Dermis lymphatic vessel endothelial cell (primary cell): Measurements from ENCODE around the gene ZNF431. TPM values are rescaled to one million over a fixed set of nuclear protein-coding genes. Genes with fewer than 3 reads are reported as not detected.

Experiments used
- total RNA-seq: library from RNA; depleted of rRNA; stranded (reverse); fragments of >200 nt; gene quantifications from 2 replicates; pipeline ENCODE4 v1.2.1, GENCODE V29; 2014

The ZNF431 gene
- 4.7 and 4.8 TPM in 2 replicates for total RNA-seq

DNA sequence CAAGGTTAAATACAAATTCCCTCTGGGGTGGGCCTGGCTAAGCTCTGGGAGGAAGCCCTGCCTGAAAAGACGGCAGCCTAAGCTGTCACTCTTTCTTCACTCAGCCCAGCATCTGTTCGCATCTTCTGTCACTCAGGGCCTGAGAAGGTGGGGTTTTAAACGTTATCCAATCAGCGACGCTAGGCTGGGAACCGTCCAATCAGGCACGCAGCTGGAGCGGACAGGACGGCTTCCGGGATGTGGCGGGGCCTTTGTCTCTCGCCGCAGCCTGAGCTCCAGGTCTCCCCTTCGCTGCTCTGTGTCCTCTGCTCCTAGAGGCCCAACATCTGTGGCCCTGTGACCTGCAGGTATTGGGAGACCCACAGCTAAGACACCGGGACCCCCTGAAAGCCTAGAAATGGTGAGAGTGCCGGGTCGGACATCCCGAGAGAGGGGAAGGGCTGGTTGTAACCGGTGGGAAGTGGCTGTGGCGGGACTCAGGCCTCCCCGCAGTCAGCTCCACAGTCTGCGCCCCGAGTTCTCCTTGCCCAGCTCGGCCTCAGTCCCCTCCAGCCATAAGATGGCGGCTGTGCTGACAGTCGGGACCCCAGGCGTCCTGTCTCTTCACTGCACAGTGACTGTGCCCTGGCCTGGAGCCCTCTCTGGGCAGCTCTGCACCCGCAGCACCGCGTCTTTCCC lies at the start of gene ZNF431:
TSS of gene ZNF431 (plus strand) at position 254 of the 678 bp plus-strand sequence. CDS start at position 398, 144 bp downstream.

Other genes starting within 250 kb of the ZNF431 start
- 10.4 and 11.1 TPM in 2 replicates for gene ZNF85, start 218.8 kb upstream of the ZNF431 start, total RNA-seq
- gene ZNF430, start 121.4 kb upstream of the ZNF431 start, total RNA-seq: 4.6 and 5.0 TPM in 2 replicates
- gene ZNF714, start 59.8 kb upstream of the ZNF431 start, total RNA-seq: 4.5 and 5.0 TPM in 2 replicates
- gene ZNF708, start 187.4 kb downstream of the ZNF431 start, total RNA-seq: 8.2 and 10.5 TPM in 2 replicates
- 2.3 and 5.5 TPM in 2 replicates for gene ZNF738, start 217.0 kb downstream of the ZNF431 start, total RNA-seq